IMR-90 (cell line): Measurements from ENCODE around the gene PTPRN2. TPM values are rescaled to one million over a fixed set of nuclear protein-coding genes. Genes with fewer than 3 reads are reported as not detected.

Source experiments
- ATAC-seq: fragments of 200-7000 bp; cut with Tn5 transposase; 2 replicates; pipeline ENCODE4 v1.9.1; 2020; ENCODE audit warnings: low read depth, mild to moderate bottlenecking, moderate library complexity
- BruUV-seq: library from RNA; stranded (reverse); fragments of 400-500 nt; replicated peaks from 2 replicates; lab custom pipeline; 2021; lab: Mats Ljungman, UMichigan
- CTCF ChIA-PET: fragments of 300-600 bp; formaldehyde crosslinking; extraction: SDS; loops from one replicate; lab custom pipeline; 2021; ENCODE audit warnings: antibody characterized with exemption; lab: Yijun Ruan, JAX
- POLR2A ChIA-PET: fragments of 300-600 bp; sonication (Branson Sonifier 250); formaldehyde crosslinking; loops from one replicate; lab custom pipeline; 2022; ENCODE audit warnings: antibody characterized with exemption; ENCODE audit not compliant: unreplicated experiment; lab: Charles Lee
- DNase-seq: peaks from one replicate; pipeline ENCODE4 v3.0.0; 2013
- H2AFZ ChIP-seq: replicated peaks from 2 replicates; pipeline ENCODE3; 2013; ENCODE audit warnings: low read length, mild to moderate bottlenecking; ENCODE audit not compliant: poor library complexity
- H2AK5ac ChIP-seq: 2 replicates; pipeline ENCODE4 v1.6.1; 2013; ENCODE audit warnings: low read depth, low read length, inconsistent platforms
- H2AK9ac ChIP-seq: replicated peaks from 2 replicates; pipeline ENCODE3; 2013; ENCODE audit warnings: mild to moderate bottlenecking, low read depth, low read length, moderate library complexity; ENCODE audit not compliant: poor library complexity
- H2BK120ac ChIP-seq: 2 replicates; pipeline ENCODE4 v1.6.1; 2013; ENCODE audit warnings: low read depth, low read length, inconsistent platforms
- H2BK15ac ChIP-seq: 3 replicates; pipeline ENCODE4 v1.6.1; 2013; ENCODE audit warnings: low read depth, low read length, inconsistent platforms
- H2BK20ac ChIP-seq: 2 replicates; pipeline ENCODE4 v1.6.1; 2013; ENCODE audit warnings: low read depth, mild to moderate bottlenecking, inconsistent platforms, low read length, moderate library complexity
- H2BK5ac ChIP-seq: 2 replicates; pipeline ENCODE4 v1.6.1; 2013; ENCODE audit warnings: mild to moderate bottlenecking, low read depth, low read length, inconsistent platforms; ENCODE audit not compliant: poor library complexity, severe bottlenecking
- H3K14ac ChIP-seq: replicated peaks from 2 replicates; pipeline ENCODE4 v1.6.1; 2013; ENCODE audit warnings: low read depth, low read length, inconsistent platforms
- H3K18ac ChIP-seq: 2 replicates; pipeline ENCODE4 v1.6.1; 2013; ENCODE audit warnings: low read depth, low read length, control low read depth
- H3K23ac ChIP-seq: 2 replicates; pipeline ENCODE4 v1.6.1; 2013; ENCODE audit warnings: low read depth, low read length, inconsistent platforms
- H3K27ac ChIP-seq: 2 replicates; pipeline ENCODE4 v1.5.1; 2013; ENCODE audit warnings: mild to moderate bottlenecking, control low read depth, low read length; ENCODE audit not compliant: insufficient read depth
- H3K27me3 ChIP-seq: 2 replicates; pipeline ENCODE4 v1.6.1; 2013; ENCODE audit warnings: low read length; ENCODE audit not compliant: control insufficient read depth, insufficient read depth
- H3K36me3 ChIP-seq: 2 replicates; pipeline ENCODE4 v1.6.1; 2013; ENCODE audit warnings: low read length, mixed read lengths; ENCODE audit not compliant: control insufficient read depth, insufficient read depth
- H3K4ac ChIP-seq: 2 replicates; pipeline ENCODE4 v1.6.1; 2013; ENCODE audit warnings: low read depth, low read length, inconsistent platforms
- H3K4me1 ChIP-seq: 2 replicates; pipeline ENCODE4 v1.6.1; 2013; ENCODE audit warnings: low read length, mixed read lengths; ENCODE audit not compliant: control insufficient read depth, insufficient read depth
- H3K4me2 ChIP-seq: 2 replicates; pipeline ENCODE4 v1.6.1; 2013; ENCODE audit warnings: low read depth, mild to moderate bottlenecking, control low read depth, low read length, moderate library complexity
- H3K4me3 ChIP-seq: 2 replicates; pipeline ENCODE4 v1.5.1; 2013; ENCODE audit warnings: low read depth, mild to moderate bottlenecking, control low read depth, low read length, moderate library complexity; ENCODE audit not compliant: insufficient read depth
- H3K56ac ChIP-seq: 2 replicates; pipeline ENCODE4 v1.6.1; 2013; ENCODE audit warnings: low read length, inconsistent platforms; ENCODE audit not compliant: insufficient read depth; ENCODE audit errors: extremely low read depth
- H3K79me1 ChIP-seq, 2 experiments: 2 replicates each; pipeline ENCODE4 v1.6.1; 2013; ENCODE audit warnings: low read length in 2 of 2, inconsistent platforms in 1 of 2, low read depth in 1 of 2
- H3K9ac ChIP-seq: 2 replicates; pipeline ENCODE4 v1.6.1; 2013; ENCODE audit warnings: low read depth, low read length, control low read depth
- H3K9me1 ChIP-seq: 2 replicates; pipeline ENCODE4 v1.6.1; 2013; ENCODE audit warnings: low read length, inconsistent platforms; ENCODE audit not compliant: insufficient read depth
- H3K9me3 ChIP-seq: 2 replicates; pipeline ENCODE4 v1.6.1; 2013; ENCODE audit warnings: low read length; ENCODE audit not compliant: control insufficient read depth, insufficient read depth
- H4K20me1 ChIP-seq: 2 replicates; pipeline ENCODE4 v1.6.1; 2013; ENCODE audit warnings: low read length, inconsistent platforms; ENCODE audit not compliant: insufficient read depth
- H4K5ac ChIP-seq: 2 replicates; pipeline ENCODE4 v1.6.1; 2013; ENCODE audit warnings: mild to moderate bottlenecking, low read depth, low read length, control low read depth
- H4K8ac ChIP-seq, 2 experiments: 2 replicates each; pipeline ENCODE4 v1.6.1; 2013; ENCODE audit warnings: low read depth in 2 of 2, low read length in 2 of 2, control low read depth in 1 of 2, inconsistent platforms in 1 of 2
- H4K91ac ChIP-seq: 2 replicates; pipeline ENCODE4 v1.6.1; 2013; ENCODE audit warnings: low read depth, low read length, inconsistent platforms; ENCODE audit not compliant: insufficient read depth
- BHLHE40 ChIP-seq: fragments of 150-350 bp; IDR thresholded peaks from 2 replicates; pipeline ENCODE4 v1.6.1; 2016; ENCODE audit warnings: mild to moderate bottlenecking, low read depth, low read length
- CEBPB ChIP-seq: IDR thresholded peaks from 2 replicates; pipeline ENCODE4 v1.6.1; 2012; ENCODE audit warnings: low read depth, low read length, improper control_type of control experiment
- CHD1 ChIP-seq: IDR thresholded peaks from 2 replicates; pipeline ENCODE4 v1.6.1; 2012; ENCODE audit warnings: low read depth, low read length, improper control_type of control experiment
- FOS ChIP-seq: fragments of 150-350 bp; IDR thresholded peaks from 2 replicates; pipeline ENCODE4 v1.6.1; 2016; ENCODE audit warnings: low read depth, low read length
- MAFK ChIP-seq: IDR thresholded peaks from 2 replicates; pipeline ENCODE4 v1.6.1; 2012; ENCODE audit warnings: low read depth, low read length, improper control_type of control experiment
- MAZ ChIP-seq: IDR thresholded peaks from 2 replicates; pipeline ENCODE4 v1.6.1; 2012; ENCODE audit warnings: low read depth, mild to moderate bottlenecking, low read length, improper control_type of control experiment, moderate library complexity, borderline replicate concordance
- MXI1 ChIP-seq: IDR thresholded peaks from 2 replicates; pipeline ENCODE4 v1.6.1; 2012; ENCODE audit warnings: low read depth, mild to moderate bottlenecking, low read length, moderate library complexity, borderline replicate concordance
- NFE2L2 ChIP-seq: fragments of 150-350 bp; IDR thresholded peaks from 2 replicates; pipeline ENCODE4 v1.6.1; 2016; ENCODE audit warnings: low read depth, mild to moderate bottlenecking, low read length
- POLR2A ChIP-seq: IDR thresholded peaks from 2 replicates; pipeline ENCODE4 v1.6.1; 2012; ENCODE audit warnings: mild to moderate bottlenecking, low read depth, low read length
- RAD21 ChIP-seq: IDR thresholded peaks from 2 replicates; pipeline ENCODE4 v1.6.1; 2012; ENCODE audit warnings: low read length, improper control_type of control experiment
- RCOR1 ChIP-seq: IDR thresholded peaks from 2 replicates; pipeline ENCODE4 v1.6.1; 2012; ENCODE audit warnings: mild to moderate bottlenecking, low read length, improper control_type of control experiment; ENCODE audit not compliant: insufficient replicate concordance
- RFX5 ChIP-seq: IDR thresholded peaks from 2 replicates; pipeline ENCODE4 v1.8.0; 2012; ENCODE audit warnings: low read depth, mild to moderate bottlenecking, low read length, moderate library complexity
- SMC3 ChIP-seq: fragments of 150-350 bp; IDR thresholded peaks from 2 replicates; pipeline ENCODE4 v1.6.1; 2016; ENCODE audit warnings: low read depth, mild to moderate bottlenecking, antibody characterized with exemption, low read length, moderate library complexity
- WGBS, 2 experiments: methylation state at CpG; one replicate each; pipeline versions ENCODE4 v1.1.5 to v1.1.7; 2013; ENCODE audit warnings: missing lambda C conversion rate in 2 of 2; ENCODE audit not compliant: insufficient read length in 1 of 2; ENCODE audit errors: extremely low coverage in 2 of 2; 5-methylcytosine and 5-hydroxymethylcytosine counted together
- dilution Hi-C: fragments of 300-500 bp; cut with HindIII; formaldehyde crosslinking; loops from one replicate; pipeline ENCODE4 v1.14.3; 2018; ENCODE audit warnings: low sequenced_read_pairs; ENCODE audit not compliant: unreplicated experiment
- in situ Hi-C: fragments of 300-500 bp; cut with MboI; formaldehyde crosslinking; loops from 3 replicates; pipeline ENCODE4 v1.14.3; 2019; ENCODE audit warnings: low sequenced_read_pairs, inconsistent platforms, mixed read lengths
- intact Hi-C: fragments of 100-400 bp; cut with micrococcal nuclease; formaldehyde crosslinking; loops from 2 replicates; pipeline ENCODE4 v1.10.0; 2022
- polyA plus RNA-seq, 3 experiments: library from polyadenylated mRNA; depleted of rRNA; stranded (reverse); fragments of >200 nt; gene quantifications; 2 replicates each; pipeline ENCODE4 v1.2.3, GENCODE V29; 2012; ENCODE audit warnings: low replicate concordance in 1 of 3
- total RNA-seq: library from RNA; depleted of rRNA; stranded (reverse); fragments of >200 nt; gene quantifications from 2 replicates; pipeline ENCODE4 v1.2.3, GENCODE V29; 2012
- TF ChIP-seq, protein P1 (sequence below): fragments of 150-350 bp; IDR thresholded peaks from 2 replicates; pipeline ENCODE4 v1.6.1; 2016; ENCODE audit warnings: low read depth, mild to moderate bottlenecking, low read length, moderate library complexity, borderline replicate concordance
- TF ChIP-seq, protein P2 (sequence below): fragments of 150-350 bp; IDR thresholded peaks from 2 replicates; pipeline ENCODE4 v1.6.1; 2017; ENCODE audit warnings: mild to moderate bottlenecking, antibody characterized with exemption, low read length, low read depth
- TF ChIP-seq, protein P3 (sequence below): conservative IDR thresholded peaks from 2 replicates; pipeline ENCODE4 v1.5.1; 2012; ENCODE audit warnings: mild to moderate bottlenecking, low read depth, low read length, improper control_type of control experiment

PTPRN2 gene
- total and polyA plus RNA-seq, 2 of the 4 experiments (the other 2 are of a cell fraction) = 0.03 TPM; not detected in 1

DNA sequence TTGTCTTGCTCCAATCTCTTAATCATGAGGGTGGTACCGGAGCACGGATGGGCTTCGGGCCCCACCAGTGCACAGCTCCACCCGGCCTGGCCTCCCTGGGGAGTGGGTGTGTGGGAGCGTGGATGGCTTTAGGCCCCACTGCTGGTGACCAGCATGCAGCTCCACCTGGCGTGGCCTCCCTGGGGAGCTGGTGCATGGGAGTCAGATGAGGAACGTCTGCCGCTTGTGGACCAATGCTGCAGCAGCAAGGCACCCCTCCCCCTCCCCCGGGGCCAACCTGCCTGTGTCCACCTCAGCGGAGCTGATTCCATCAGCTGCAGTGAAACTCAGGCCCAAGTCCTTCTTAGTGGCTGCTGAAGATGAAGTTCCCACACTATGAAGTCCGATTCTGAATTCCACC is 511.4 kb downstream of the PTPRN2 start:
- Histone ChIP-seq H3K9ac (no peak overlapping the region), H4K20me1 (no peaks in the 10 kb centered on the region), H4K5ac (no peak overlapping the region), H3K27me3 (no peaks in the 10 kb centered on the region), H3K27ac (no peak overlapping the region), H3K14ac (no peak overlapping the region), H2BK120ac (no peak overlapping the region), H3K79me1 (no peaks in the 10 kb centered on the region), H3K9me1 (no peaks in the 10 kb centered on the region), H3K18ac (no peak overlapping the region), H3K4me3 (no peak overlapping the region), H4K8ac (no peak overlapping the region), H2BK5ac (no peak overlapping the region), H3K23ac (no peak overlapping the region), H2BK20ac (no peak overlapping the region), H3K4me1 (no peaks in the 10 kb centered on the region), H3K56ac (no peak overlapping the region), H4K91ac (no peak overlapping the region), H3K4me2 (no peak overlapping the region), H2AK5ac (no peak overlapping the region), H3K9me3 (peaks cover 66% of the 10 kb centered on the region), H2BK15ac (no peak overlapping the region), H2AFZ (no peak overlapping the region), H3K4ac (no peak overlapping the region), H2AK9ac (no peak overlapping the region), H3K36me3 (no peaks in the 10 kb centered on the region)
- in situ Hi-C loops = no loop called here
- ATAC-seq (no peak), DNase-seq (no peak)
- ChIA-PET POLR2A (no interaction called here), CTCF (no interaction called here)
- TF ChIP-seq RFX5 = no peak
- TF ChIP-seq MAFK = no peak
- TF ChIP-seq MAZ = no peak
- TF ChIP-seq, protein P1, sequence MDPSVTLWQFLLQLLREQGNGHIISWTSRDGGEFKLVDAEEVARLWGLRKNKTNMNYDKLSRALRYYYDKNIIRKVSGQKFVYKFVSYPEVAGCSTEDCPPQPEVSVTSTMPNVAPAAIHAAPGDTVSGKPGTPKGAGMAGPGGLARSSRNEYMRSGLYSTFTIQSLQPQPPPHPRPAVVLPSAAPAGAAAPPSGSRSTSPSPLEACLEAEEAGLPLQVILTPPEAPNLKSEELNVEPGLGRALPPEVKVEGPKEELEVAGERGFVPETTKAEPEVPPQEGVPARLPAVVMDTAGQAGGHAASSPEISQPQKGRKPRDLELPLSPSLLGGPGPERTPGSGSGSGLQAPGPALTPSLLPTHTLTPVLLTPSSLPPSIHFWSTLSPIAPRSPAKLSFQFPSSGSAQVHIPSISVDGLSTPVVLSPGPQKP = no peak
- TF ChIP-seq CEBPB = no peak
- TF ChIP-seq BHLHE40 = no peak
- no peak for TF ChIP-seq NFE2L2
- TF ChIP-seq SMC3 = no peak
- TF ChIP-seq POLR2A = no peak
- TF ChIP-seq, protein P2, sequence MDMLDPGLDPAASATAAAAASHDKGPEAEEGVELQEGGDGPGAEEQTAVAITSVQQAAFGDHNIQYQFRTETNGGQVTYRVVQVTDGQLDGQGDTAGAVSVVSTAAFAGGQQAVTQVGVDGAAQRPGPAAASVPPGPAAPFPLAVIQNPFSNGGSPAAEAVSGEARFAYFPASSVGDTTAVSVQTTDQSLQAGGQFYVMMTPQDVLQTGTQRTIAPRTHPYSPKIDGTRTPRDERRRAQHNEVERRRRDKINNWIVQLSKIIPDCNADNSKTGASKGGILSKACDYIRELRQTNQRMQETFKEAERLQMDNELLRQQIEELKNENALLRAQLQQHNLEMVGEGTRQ = no peak
- no peak for TF ChIP-seq MXI1
- TF ChIP-seq, protein P3, sequence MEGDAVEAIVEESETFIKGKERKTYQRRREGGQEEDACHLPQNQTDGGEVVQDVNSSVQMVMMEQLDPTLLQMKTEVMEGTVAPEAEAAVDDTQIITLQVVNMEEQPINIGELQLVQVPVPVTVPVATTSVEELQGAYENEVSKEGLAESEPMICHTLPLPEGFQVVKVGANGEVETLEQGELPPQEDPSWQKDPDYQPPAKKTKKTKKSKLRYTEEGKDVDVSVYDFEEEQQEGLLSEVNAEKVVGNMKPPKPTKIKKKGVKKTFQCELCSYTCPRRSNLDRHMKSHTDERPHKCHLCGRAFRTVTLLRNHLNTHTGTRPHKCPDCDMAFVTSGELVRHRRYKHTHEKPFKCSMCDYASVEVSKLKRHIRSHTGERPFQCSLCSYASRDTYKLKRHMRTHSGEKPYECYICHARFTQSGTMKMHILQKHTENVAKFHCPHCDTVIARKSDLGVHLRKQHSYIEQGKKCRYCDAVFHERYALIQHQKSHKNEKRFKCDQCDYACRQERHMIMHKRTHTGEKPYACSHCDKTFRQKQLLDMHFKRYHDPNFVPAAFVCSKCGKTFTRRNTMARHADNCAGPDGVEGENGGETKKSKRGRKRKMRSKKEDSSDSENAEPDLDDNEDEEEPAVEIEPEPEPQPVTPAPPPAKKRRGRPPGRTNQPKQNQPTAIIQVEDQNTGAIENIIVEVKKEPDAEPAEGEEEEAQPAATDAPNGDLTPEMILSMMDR = no peak
- TF ChIP-seq FOS = no peak
- no peak for TF ChIP-seq RCOR1
- TF ChIP-seq RAD21 = no peak
- no peak for TF ChIP-seq CHD1
- intact Hi-C loops = no loop called here
- dilution Hi-C loops = no loop called here
- no TSS peak for BruUV-seq
- WGBS, 2 experiments = 43% methylated on average over 3 of the region's 11 CpGs; no CpG with 5 or more reads in 1 of the 2 experiments
